Gastrocnemius medialis (tissue), 4 donors: ENCODE measurements around the gene RHPN2.

Experiments
- POLR2A ChIP-seq, 2 donors: fragments of 450-650 bp; IDR thresholded peaks; one replicate each; pipeline ENCODE4 v1.6.1; 2017; ENCODE audit warnings: antibody characterized with exemption in 2 of 2, mild to moderate bottlenecking in 2 of 2, moderate library complexity in 2 of 2
- TF ChIP-seq, protein P1 (sequence below), 5 experiments: fragments of 450-650 bp in 3 of 5; fragments of 200-600 bp in 2 of 5; sonication (generic) in 2 of 5; IDR thresholded peaks in 4 of 5; conservative IDR thresholded peaks in 1 of 5; 1 replicate in 4 of 5; 2 replicates in 1 of 5; pipeline ENCODE4 v1.5.1; 2016 to 2019; ENCODE audit warnings: antibody characterized with exemption in 5 of 5, mild to moderate bottlenecking in 3 of 5, moderate library complexity in 3 of 5

DNA sequence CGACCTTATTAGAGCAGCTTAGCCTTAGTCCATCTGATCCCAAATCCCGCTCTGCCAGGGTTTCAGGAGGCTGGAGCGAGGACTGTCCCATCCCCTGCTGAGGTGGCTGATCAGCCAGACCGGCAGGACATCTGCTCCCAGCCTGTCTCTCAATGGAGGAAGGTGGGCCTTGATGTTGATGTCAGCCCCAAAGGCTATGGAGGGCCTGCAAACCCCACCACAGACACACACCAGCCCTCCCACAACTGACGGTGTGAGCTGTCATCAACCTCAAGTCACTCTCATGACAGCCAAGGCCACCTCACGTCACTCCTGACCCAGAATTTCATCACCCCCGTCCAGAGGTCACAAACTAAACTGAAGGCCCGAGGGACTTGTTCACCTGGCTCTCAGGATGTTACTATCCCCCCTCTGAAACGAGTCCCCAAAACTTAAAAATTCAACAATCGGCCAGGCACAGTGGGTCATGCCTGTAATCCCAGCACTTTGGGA, 25.5 kb downstream of the RHPN2 start:
- TF ChIP-seq, protein P1, sequence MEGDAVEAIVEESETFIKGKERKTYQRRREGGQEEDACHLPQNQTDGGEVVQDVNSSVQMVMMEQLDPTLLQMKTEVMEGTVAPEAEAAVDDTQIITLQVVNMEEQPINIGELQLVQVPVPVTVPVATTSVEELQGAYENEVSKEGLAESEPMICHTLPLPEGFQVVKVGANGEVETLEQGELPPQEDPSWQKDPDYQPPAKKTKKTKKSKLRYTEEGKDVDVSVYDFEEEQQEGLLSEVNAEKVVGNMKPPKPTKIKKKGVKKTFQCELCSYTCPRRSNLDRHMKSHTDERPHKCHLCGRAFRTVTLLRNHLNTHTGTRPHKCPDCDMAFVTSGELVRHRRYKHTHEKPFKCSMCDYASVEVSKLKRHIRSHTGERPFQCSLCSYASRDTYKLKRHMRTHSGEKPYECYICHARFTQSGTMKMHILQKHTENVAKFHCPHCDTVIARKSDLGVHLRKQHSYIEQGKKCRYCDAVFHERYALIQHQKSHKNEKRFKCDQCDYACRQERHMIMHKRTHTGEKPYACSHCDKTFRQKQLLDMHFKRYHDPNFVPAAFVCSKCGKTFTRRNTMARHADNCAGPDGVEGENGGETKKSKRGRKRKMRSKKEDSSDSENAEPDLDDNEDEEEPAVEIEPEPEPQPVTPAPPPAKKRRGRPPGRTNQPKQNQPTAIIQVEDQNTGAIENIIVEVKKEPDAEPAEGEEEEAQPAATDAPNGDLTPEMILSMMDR (IDR thresholded peaks at IDR 0.05 in 4 of 5, conservative IDR thresholded peaks at IDR 0.05 in 1 of 5): no peak
- no peak for TF ChIP-seq POLR2A (IDR thresholded peaks at IDR 0.05)
